ENCODE data around the gene PPP2R1B.

PPP2R1B gene

DNA sequence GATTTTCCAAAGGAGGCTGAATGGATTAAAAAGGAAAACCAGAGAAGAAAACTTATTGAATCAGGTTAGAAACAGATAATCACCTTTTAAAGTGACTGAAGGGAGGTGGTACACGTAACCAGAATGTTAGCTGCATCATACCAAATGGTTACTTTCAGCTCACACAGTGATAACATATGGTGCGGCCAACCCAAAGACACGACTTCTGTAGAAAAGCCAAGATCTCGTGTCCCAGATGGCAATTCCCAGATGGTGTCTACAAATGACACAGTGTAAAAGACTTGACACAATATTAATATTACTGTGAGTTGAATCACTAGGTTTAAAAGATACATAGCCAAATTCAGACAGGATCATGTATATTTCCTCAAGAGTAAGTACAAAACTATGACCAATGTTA lies 5.2 kb downstream of the PPP2R1B start:
- no peak for DNase-seq
- in situ Hi-C loops (cut with HindIII; ENCODE audit: low pct_ligation_motif_present, low pct_unique_long_range_greater_than_20kb, low sequenced_read_pairs), result no loop called here

DNA sequence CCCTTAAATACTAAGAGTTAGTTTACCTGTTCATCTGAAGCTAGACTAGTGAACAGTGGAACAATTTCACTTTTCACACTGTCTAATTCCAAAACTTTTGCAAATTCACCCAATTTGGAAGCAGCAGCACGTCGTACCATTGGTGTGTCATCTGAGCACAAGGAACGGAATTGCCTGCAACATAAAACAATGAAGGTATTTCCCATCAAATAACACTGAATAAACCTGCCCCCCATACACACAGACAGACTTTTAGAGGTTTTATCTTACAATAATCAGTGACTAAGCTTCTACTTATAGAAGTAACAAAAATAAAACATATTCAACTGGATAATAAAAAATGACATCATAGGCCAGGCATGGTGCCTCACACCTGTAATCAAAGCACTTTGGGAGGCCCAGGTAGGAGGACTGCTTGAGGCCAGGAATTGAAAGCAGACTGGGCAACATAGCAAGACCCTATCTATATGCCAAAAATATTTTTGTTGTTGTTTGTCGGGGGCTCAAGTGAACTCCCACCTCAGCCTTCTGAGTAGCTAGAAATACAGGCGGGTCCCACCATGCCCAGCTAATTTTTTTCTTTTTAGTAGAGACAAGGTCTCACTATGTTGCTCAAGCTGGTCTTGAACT lies 6.3 kb downstream of the PPP2R1B start:
- in situ Hi-C loops (cut with HindIII; ENCODE audit: low pct_ligation_motif_present, low pct_unique_long_range_greater_than_20kb, low sequenced_read_pairs), result no loop called here
- no peak for DNase-seq

DNA sequence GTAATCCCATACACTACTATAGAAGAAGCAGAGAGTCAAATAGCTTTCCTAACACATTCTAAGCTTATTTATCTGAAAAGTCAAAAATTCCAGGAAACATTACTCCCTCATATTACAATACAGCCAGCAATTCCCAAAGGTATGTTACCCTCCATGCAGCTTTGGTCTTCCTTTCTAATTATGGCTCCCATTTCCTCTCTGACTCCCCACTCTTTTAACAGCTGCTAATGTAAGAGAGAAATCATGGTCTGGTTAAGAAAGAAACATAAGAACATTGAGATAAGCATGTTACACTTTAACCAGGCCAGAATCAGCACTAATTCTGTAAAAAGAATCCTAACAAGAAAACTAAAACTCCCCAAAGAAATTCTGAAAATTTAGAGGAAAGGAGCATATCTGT lies 6.8 kb downstream of the PPP2R1B start:
- DNase-seq, result no peak
- in situ Hi-C loops (cut with HindIII; ENCODE audit: low pct_ligation_motif_present, low pct_unique_long_range_greater_than_20kb, low sequenced_read_pairs), result no loop called here

DNA sequence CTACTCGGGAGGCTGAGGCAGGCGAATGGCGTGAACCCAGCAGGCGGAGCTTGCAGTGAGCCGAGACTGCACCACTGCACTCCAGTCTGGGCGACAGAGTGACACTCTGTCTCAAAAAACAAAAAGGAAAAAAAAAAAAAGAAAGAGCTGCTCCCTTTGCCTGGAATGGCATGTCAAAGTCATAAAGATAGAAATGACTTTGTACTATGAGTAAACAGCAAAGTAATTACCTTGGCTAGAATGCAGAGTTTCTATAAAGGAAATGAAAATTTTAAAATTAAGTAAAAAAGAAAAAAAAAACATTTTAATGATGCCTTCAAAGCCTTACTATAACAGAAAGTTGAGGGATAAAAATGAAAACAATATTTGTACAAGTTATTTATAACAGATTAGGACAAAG lies 10.1 kb downstream of the PPP2R1B start:
- in situ Hi-C loops (cut with HindIII; ENCODE audit: low pct_ligation_motif_present, low pct_unique_long_range_greater_than_20kb, low sequenced_read_pairs), result no loop called here

GRCh38 chr11:111749646-111750045 lies 16.5 kb downstream of the PPP2R1B start:
- in situ Hi-C loops (cut with HindIII; ENCODE audit: low pct_ligation_motif_present, low pct_unique_long_range_greater_than_20kb, low sequenced_read_pairs), result no loop called here

More for the DNA sequence above, 10.1 kb downstream of the PPP2R1B start:
- no peak for DNase-seq

GRCh38 chr11:111748035-111748804 lies 18.0 kb downstream of the PPP2R1B start:
- in situ Hi-C loops (cut with HindIII; ENCODE audit: low pct_ligation_motif_present, low pct_unique_long_range_greater_than_20kb, low sequenced_read_pairs), result no loop called here
- no peak for DNase-seq

More at GRCh38 chr11:111749646-111750045, 16.5 kb downstream of the PPP2R1B start:
- DNase-seq, result no peak

DNA sequence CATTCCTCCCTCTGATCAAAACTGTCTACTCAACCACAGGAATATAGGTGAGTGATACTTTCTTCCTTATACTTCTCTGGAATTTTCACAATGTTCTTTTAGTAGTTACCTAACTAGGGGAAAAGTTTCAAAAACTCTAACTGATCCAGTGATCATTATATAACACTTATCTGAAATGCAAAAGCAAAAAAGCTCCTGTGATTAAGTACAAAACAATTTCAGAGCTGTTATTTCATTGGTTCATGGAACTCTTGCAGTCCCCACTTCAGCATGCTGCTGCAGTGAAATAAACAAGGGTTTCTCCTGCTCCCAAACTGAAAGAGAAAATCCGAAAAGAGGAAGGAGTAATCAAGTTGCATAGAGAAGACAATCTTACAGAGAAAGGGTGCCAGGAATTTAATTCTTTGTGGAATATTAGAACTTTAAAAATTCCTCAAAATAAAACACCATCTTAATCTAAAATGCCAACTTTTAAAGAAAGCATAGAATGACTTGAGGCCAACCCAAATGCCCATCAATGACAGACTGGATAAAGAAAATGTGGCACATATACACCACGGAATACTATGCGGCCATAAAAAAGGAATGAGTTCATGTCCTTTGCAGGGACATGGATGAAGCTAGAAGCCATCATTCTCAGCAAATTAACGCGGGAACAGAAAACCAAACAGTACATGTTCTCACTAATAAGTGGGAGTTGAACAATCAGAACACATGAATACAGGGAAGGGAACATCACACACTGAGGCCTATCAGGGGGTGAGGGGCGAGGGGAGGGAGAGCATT lies 20.3 kb downstream of the PPP2R1B start:
- DNase-seq, result peak; percentile 42
- in situ Hi-C loops (cut with HindIII; ENCODE audit: low pct_ligation_motif_present, low pct_unique_long_range_greater_than_20kb, low sequenced_read_pairs), result no loop called here

DNA sequence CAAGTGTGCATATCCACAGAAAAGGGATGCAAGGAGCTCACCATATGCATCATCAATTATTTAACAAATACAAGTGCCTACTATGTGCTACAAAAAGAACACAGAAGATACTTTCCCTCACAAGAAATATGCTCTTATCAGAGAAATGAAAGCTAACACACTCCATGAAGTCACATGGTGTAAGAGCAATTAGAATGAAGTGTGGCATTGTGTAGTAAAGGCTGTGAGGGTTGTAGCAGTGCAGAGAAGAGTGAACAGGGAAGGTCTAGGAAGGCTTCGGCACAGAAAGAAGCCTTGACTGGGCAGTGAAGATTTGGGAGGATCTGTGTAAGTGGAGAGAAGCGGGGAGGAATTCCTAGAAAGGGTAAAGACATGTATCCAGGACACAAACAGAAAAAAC lies 22.5 kb downstream of the PPP2R1B start:
- in situ Hi-C loops (cut with HindIII; ENCODE audit: low pct_ligation_motif_present, low pct_unique_long_range_greater_than_20kb, low sequenced_read_pairs), result no loop called here
- no peak for DNase-seq

DNA sequence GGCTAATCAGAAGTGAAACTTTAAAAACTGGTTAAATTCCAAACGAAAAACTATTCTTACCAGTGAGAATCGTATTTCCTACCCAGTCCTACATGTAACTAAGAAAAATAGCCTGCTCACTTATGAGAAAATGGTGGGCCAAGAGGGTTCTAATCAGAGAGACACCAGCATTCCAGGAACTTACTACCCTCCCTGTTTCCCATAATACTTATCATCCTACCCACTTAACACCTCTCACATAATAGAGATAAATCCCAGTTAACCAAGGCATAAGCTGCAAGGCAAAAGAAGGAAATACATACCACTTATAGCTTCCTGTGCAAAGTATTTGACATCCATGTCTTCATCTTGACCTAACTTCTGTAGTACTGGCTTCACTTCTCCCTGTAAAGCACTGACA lies 24.4 kb downstream of the PPP2R1B start:
- no peak for DNase-seq
- in situ Hi-C loops (cut with HindIII; ENCODE audit: low pct_ligation_motif_present, low pct_unique_long_range_greater_than_20kb, low sequenced_read_pairs), result no loop called here

DNA sequence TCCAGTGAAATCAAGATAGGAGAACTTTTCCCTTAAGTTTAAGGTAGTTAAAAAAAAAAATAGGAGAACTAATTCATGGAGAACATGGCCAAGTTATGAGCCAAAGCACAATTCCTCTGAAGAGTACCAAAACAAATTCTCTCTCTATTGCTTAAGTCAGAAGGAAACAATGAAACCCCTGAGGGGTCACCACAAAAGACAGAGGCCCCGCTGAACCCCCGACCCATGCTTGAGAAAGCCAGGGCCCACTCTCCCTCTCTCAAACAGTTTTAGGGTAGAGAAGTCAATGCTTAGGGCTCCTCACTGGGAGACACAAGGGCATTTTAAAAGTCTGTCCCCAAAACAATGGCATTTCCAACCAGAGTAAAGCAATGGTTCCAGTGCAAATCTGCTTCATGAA lies 26.9 kb downstream of the PPP2R1B start:
- DNase-seq, result no peak
- in situ Hi-C loops (cut with HindIII; ENCODE audit: low pct_ligation_motif_present, low pct_unique_long_range_greater_than_20kb, low sequenced_read_pairs), result no loop called here

GRCh38 chr11:111737444-111738210 lies 28.6 kb downstream of the PPP2R1B start:
- in situ Hi-C loops (cut with HindIII; ENCODE audit: low pct_ligation_motif_present, low pct_unique_long_range_greater_than_20kb, low sequenced_read_pairs), result no loop called here
- no peak for DNase-seq

DNA sequence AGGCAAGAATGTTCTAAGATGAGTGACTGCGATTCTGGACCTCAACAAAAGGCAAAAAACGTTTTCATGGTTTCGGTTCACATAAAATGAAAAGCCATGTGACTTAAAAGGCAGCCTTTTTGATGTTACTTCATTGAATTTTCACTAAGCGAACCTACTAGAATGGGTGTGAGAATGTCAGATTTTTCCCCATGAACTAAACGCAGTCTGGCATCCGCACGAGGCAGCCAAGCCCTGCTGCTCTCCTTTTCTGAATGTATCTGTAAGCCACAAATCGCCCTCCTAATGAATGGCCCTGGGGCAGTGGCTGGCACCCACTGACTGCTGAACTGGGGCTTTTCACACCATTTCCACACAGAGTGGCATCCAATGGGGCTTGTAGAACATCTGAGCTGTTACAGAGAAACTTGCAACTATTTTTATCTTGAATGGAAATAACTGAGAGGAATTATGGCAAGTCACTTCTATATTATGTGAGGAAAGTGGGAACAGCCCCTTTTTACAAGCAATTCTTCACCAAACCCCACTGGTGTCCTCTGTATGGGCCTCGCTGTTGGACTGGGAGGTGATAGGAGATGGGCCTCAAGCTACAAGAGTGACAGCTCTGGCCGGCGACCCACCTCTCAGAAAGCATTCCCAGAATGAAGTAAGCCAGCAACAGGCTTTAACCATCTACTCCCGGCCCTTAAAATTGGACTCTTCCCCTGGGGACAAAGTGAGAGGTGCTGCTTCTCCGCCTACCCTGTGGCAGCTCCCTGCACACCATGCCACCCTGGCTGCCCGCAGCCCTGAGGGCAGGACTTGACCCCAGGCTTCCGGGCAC lies 29.4 kb downstream of the PPP2R1B start:
- no peak for DNase-seq
- in situ Hi-C loops (cut with HindIII; ENCODE audit: low pct_ligation_motif_present, low pct_unique_long_range_greater_than_20kb, low sequenced_read_pairs), result no loop called here

GRCh38 chr11:111736181-111736590 lies 30.0 kb downstream of the PPP2R1B start:
- peak; percentile 34 for DNase-seq
- in situ Hi-C loops (cut with HindIII; ENCODE audit: low pct_ligation_motif_present, low pct_unique_long_range_greater_than_20kb, low sequenced_read_pairs), result no loop called here

DNA sequence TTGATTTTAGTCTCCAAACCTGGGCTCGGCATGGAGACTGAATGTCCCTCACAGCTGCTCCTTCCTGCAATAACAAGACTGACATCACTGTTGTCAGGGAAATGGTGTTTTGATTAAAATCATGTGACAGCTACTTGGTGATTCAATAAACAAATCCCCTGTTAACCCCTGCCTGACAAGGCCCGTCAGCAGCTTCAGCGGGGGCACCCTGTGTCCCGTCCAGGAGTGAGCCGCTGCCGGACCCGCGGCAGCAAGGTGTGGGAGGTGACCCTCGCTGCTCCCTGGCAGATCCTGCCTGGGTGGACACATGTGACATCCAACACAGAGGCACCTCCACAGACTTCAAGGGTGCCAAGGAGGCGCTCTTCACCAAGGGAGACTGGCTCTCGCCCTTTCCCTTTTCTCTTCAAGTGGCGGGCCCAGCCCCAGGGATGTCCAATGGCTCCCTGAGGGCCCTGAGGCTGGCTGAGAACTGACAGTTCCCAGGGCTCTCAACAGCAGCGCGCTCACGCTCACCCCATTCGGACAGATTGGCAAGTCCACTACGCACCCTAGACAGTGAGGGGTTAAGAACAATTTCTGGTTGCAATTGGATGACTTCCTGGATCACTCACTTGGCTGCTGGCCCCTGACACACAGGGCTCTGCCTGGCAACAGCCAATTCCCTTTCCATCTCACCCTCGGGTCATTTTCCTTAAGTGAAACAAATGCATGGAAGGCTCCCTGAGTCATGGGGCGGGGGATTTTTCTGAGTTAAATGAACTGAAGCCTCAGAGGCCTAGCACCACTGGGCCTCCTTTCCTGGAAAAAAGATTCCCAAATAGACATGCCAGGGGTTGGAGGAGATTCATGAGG lies 30.7 kb downstream of the PPP2R1B start:
- in situ Hi-C loops (cut with HindIII; ENCODE audit: low pct_ligation_motif_present, low pct_unique_long_range_greater_than_20kb, low sequenced_read_pairs), result no loop called here
- DNase-seq, result peak; percentile 95

DNA sequence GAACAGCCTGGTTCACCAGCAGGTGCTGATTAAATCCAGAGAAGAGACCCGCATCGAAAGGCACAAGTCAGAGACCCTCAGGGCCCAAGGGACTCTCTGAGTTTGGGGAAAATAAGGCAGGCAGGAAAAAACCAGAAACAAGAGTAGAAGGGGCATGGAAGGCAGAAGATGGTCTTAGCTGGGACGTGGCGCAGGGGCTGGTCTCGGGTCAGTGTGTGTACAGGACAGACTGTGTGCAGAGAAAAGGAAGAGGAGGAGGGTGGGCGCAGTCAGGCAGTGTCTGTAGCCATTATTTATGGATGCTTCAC lies 31.3 kb downstream of the PPP2R1B start:
- in situ Hi-C loops (cut with HindIII; ENCODE audit: low pct_ligation_motif_present, low pct_unique_long_range_greater_than_20kb, low sequenced_read_pairs), result no loop called here

GRCh38 chr11:111734101-111734953 lies 31.9 kb downstream of the PPP2R1B start:
- in situ Hi-C loops (cut with HindIII; ENCODE audit: low pct_ligation_motif_present, low pct_unique_long_range_greater_than_20kb, low sequenced_read_pairs), result no loop called here
- DNase-seq, result no peak

More for the DNA sequence above, 31.3 kb downstream of the PPP2R1B start:
- no peak for DNase-seq
